ENCODE data around the gene FN3K.

GRCh38 chr17:82718986-82719685 lies 16.3 kb upstream of the FN3K start:
- TF ChIP-seq EP300 (IDR thresholded peaks at IDR 0.05) = no peak
- TF ChIP-seq POLR2A (IDR thresholded peaks at IDR 0.05; ENCODE audit: low read depth) = no peak
- TF ChIP-seq POLR2AphosphoS5 (IDR thresholded peaks at IDR 0.05) = no peak
- TF ChIP-seq, protein P1, sequence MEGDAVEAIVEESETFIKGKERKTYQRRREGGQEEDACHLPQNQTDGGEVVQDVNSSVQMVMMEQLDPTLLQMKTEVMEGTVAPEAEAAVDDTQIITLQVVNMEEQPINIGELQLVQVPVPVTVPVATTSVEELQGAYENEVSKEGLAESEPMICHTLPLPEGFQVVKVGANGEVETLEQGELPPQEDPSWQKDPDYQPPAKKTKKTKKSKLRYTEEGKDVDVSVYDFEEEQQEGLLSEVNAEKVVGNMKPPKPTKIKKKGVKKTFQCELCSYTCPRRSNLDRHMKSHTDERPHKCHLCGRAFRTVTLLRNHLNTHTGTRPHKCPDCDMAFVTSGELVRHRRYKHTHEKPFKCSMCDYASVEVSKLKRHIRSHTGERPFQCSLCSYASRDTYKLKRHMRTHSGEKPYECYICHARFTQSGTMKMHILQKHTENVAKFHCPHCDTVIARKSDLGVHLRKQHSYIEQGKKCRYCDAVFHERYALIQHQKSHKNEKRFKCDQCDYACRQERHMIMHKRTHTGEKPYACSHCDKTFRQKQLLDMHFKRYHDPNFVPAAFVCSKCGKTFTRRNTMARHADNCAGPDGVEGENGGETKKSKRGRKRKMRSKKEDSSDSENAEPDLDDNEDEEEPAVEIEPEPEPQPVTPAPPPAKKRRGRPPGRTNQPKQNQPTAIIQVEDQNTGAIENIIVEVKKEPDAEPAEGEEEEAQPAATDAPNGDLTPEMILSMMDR (IDR thresholded peaks at IDR 0.05) = no peak

Data from esophagus muscularis mucosa (tissue), 4 donors.